SK-N-SH treated with all-trans-retinoic acid at 6 μM for 48 hours (cell line): ENCODE results near the gene PTPRH.

ENCODE experiments used
- ATAC-seq: fragments of 200-7000 bp; cut with Tn5 transposase; 3 replicates; pipeline ENCODE4 v1.9.1; 2020; ENCODE audit warnings: mild to moderate bottlenecking, moderate library complexity
- ARNTL ChIP-seq: fragments of 450-650 bp; formaldehyde crosslinking; IDR thresholded peaks from 2 replicates; pipeline ENCODE4 v1.5.0; 2020; ENCODE audit warnings: low read depth, mild to moderate bottlenecking, moderate library complexity, borderline replicate concordance
- BACH2 ChIP-seq: fragments of 250-450 bp; sonication (Bioruptor Pico); IDR thresholded peaks from 2 replicates; pipeline ENCODE4 v1.9.0; 2021; ENCODE audit warnings: mild to moderate bottlenecking, borderline replicate concordance
- CSDC2 ChIP-seq: fragments of 250-450 bp; sonication (Bioruptor Pico); IDR thresholded peaks from 2 replicates; pipeline ENCODE4 v1.5.0; 2020; ENCODE audit warnings: mild to moderate bottlenecking, moderate library complexity
- ESRRG ChIP-seq: fragments of 250-450 bp; sonication (Bioruptor Pico); IDR thresholded peaks from 2 replicates; pipeline ENCODE4 v1.6.1; 2021; ENCODE audit warnings: mild to moderate bottlenecking
- GLIS3 ChIP-seq: fragments of 250-450 bp; sonication (Bioruptor Pico); IDR thresholded peaks from 2 replicates; pipeline ENCODE4 v1.5.0; 2020; ENCODE audit warnings: mild to moderate bottlenecking, moderate library complexity
- ISL1 ChIP-seq: fragments of 250-450 bp; sonication (Bioruptor Pico); IDR thresholded peaks from 2 replicates; pipeline ENCODE4 v2.1.2; 2022; ENCODE audit warnings: mild to moderate bottlenecking, moderate library complexity
- OSR1 ChIP-seq: fragments of 250-450 bp; sonication (Bioruptor Pico); IDR thresholded peaks from 2 replicates; pipeline ENCODE4 v1.8.0; 2022; ENCODE audit warnings: moderate library complexity, mild to moderate bottlenecking, inconsistent platforms
- PPARA ChIP-seq: fragments of 250-450 bp; sonication (Bioruptor Pico); IDR thresholded peaks from 2 replicates; pipeline ENCODE4 v1.5.0; 2020; ENCODE audit warnings: mild to moderate bottlenecking, borderline replicate concordance
- RARB ChIP-seq: fragments of 250-450 bp; sonication (Bioruptor Pico); IDR thresholded peaks from 2 replicates; pipeline ENCODE4 v1.8.0; 2021; ENCODE audit warnings: mild to moderate bottlenecking, moderate library complexity
- SNAI2 ChIP-seq: fragments of 250-450 bp; sonication (Bioruptor Pico); IDR thresholded peaks from 2 replicates; pipeline ENCODE4 v1.5.0; 2020; ENCODE audit warnings: mild to moderate bottlenecking, moderate library complexity
- TCF4 ChIP-seq: fragments of 250-450 bp; sonication (Bioruptor Pico); IDR thresholded peaks from 2 replicates; pipeline ENCODE4 v1.8.0; 2021; ENCODE audit warnings: mild to moderate bottlenecking, moderate library complexity, borderline replicate concordance
- TOX ChIP-seq: fragments of 250-450 bp; sonication (Bioruptor Pico); IDR thresholded peaks from 2 replicates; pipeline ENCODE4 v1.8.0; 2021; ENCODE audit warnings: mild to moderate bottlenecking, moderate library complexity, borderline replicate concordance
- ZC3H10 ChIP-seq: fragments of 250-450 bp; sonication (Bioruptor Pico); IDR thresholded peaks from 2 replicates; pipeline ENCODE4 v1.5.1; 2021; ENCODE audit warnings: mild to moderate bottlenecking, moderate library complexity
- ZFP3 ChIP-seq: fragments of 250-450 bp; sonication (Bioruptor Pico); IDR thresholded peaks from 2 replicates; pipeline ENCODE4 v1.5.0; 2020; ENCODE audit warnings: mild to moderate bottlenecking, moderate library complexity
- ZFP30 ChIP-seq: fragments of 450-650 bp; formaldehyde crosslinking; IDR thresholded peaks from 2 replicates; pipeline ENCODE4 v1.5.0; 2022; ENCODE audit warnings: mild to moderate bottlenecking, moderate library complexity
- ZNF565 ChIP-seq: fragments of 450-650 bp; formaldehyde crosslinking; conservative IDR thresholded peaks from 2 replicates; pipeline ENCODE4 v1.5.0; 2020; ENCODE audit warnings: low read depth, mild to moderate bottlenecking, moderate library complexity
- ZNF70 ChIP-seq: fragments of 450-650 bp; formaldehyde crosslinking; IDR thresholded peaks from 2 replicates; pipeline ENCODE4 v1.5.0; 2020; ENCODE audit warnings: mild to moderate bottlenecking, moderate library complexity
- ZNF8 ChIP-seq: fragments of 450-650 bp; formaldehyde crosslinking; IDR thresholded peaks from 2 replicates; pipeline ENCODE4 v1.5.0; 2020; ENCODE audit warnings: mild to moderate bottlenecking, moderate library complexity
- TF ChIP-seq, protein P1 (sequence below): fragments of 250-450 bp; sonication (Bioruptor Pico); IDR thresholded peaks from 2 replicates; pipeline ENCODE4 v1.8.0; 2021; ENCODE audit warnings: low read depth, mild to moderate bottlenecking, moderate library complexity, borderline replicate concordance
- TF ChIP-seq, protein P2 (sequence below): fragments of 250-450 bp; sonication (Bioruptor Pico); IDR thresholded peaks from 2 replicates; pipeline ENCODE4 v1.5.0; 2020; ENCODE audit warnings: mild to moderate bottlenecking, moderate library complexity
- TF ChIP-seq, protein P3 (sequence below): fragments of 250-450 bp; sonication (Bioruptor Pico); IDR thresholded peaks from 2 replicates; pipeline ENCODE4 v1.5.1; 2021; ENCODE audit warnings: mild to moderate bottlenecking, moderate library complexity
- TF ChIP-seq, protein P4 (sequence below): fragments of 250-450 bp; sonication (Bioruptor Pico); IDR thresholded peaks from 2 replicates; pipeline ENCODE4 v1.5.1; 2020; ENCODE audit warnings: low read depth, mild to moderate bottlenecking, moderate library complexity

The PTPRH gene

DNA sequence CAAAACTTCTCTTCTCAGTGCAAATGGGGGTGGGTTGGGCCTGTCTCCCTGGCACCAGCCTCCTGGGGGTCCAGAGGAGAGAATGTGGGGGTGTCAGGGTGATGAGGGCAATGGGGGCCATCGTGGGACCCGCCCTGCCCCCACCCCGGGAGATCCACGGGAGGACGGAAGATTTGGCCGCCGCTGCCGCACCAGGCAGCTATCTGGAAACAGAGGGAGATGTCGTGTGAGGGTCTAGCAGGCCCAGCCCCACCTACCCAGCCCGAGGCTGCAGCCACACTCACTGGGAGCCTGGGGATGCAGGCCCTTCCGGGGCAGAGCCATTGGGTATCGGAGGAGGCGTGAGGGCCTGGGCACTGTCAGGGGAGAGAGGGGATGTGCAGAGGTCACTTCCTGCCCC lies 21.0 kb upstream of the PTPRH start:
- ATAC-seq: no peak
- TF ChIP-seq ZNF8 (CRISPR knock-in tag): no peak
- TF ChIP-seq GLIS3 (CRISPR knock-in tag): no peak
- TF ChIP-seq CSDC2 (CRISPR knock-in tag): no peak
- no peak for TF ChIP-seq ESRRG (CRISPR knock-in tag)
- TF ChIP-seq RARB (CRISPR knock-in tag): no peak
- TF ChIP-seq, protein P1, sequence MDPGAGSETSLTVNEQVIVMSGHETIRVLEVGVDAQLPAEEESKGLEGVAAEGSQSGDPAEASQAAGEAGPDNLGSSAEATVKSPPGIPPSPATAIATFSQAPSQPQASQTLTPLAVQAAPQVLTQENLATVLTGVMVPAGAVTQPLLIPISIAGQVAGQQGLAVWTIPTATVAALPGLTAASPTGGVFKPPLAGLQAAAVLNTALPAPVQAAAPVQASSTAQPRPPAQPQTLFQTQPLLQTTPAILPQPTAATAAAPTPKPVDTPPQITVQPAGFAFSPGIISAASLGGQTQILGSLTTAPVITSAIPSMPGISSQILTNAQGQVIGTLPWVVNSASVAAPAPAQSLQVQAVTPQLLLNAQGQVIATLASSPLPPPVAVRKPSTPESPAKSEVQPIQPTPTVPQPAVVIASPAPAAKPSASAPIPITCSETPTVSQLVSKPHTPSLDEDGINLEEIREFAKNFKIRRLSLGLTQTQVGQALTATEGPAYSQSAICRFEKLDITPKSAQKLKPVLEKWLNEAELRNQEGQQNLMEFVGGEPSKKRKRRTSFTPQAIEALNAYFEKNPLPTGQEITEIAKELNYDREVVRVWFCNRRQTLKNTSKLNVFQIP: no peak
- no peak for TF ChIP-seq ZNF70 (CRISPR knock-in tag)
- TF ChIP-seq ARNTL (CRISPR knock-in tag): no peak
- TF ChIP-seq, protein P2, sequence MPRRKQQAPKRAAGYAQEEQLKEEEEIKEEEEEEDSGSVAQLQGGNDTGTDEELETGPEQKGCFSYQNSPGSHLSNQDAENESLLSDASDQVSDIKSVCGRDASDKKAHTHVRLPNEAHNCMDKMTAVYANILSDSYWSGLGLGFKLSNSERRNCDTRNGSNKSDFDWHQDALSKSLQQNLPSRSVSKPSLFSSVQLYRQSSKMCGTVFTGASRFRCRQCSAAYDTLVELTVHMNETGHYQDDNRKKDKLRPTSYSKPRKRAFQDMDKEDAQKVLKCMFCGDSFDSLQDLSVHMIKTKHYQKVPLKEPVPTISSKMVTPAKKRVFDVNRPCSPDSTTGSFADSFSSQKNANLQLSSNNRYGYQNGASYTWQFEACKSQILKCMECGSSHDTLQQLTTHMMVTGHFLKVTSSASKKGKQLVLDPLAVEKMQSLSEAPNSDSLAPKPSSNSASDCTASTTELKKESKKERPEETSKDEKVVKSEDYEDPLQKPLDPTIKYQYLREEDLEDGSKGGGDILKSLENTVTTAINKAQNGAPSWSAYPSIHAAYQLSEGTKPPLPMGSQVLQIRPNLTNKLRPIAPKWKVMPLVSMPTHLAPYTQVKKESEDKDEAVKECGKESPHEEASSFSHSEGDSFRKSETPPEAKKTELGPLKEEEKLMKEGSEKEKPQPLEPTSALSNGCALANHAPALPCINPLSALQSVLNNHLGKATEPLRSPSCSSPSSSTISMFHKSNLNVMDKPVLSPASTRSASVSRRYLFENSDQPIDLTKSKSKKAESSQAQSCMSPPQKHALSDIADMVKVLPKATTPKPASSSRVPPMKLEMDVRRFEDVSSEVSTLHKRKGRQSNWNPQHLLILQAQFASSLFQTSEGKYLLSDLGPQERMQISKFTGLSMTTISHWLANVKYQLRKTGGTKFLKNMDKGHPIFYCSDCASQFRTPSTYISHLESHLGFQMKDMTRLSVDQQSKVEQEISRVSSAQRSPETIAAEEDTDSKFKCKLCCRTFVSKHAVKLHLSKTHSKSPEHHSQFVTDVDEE (CRISPR knock-in tag): no peak
- TF ChIP-seq PPARA (CRISPR knock-in tag): no peak
- TF ChIP-seq ZNF565: no peak
- no peak for TF ChIP-seq OSR1 (CRISPR knock-in tag)
- no peak for TF ChIP-seq ZFP3 (CRISPR knock-in tag)
- no peak for TF ChIP-seq ZC3H10 (CRISPR knock-in tag)
- TF ChIP-seq TOX (CRISPR knock-in tag): no peak
- TF ChIP-seq, protein P3, sequence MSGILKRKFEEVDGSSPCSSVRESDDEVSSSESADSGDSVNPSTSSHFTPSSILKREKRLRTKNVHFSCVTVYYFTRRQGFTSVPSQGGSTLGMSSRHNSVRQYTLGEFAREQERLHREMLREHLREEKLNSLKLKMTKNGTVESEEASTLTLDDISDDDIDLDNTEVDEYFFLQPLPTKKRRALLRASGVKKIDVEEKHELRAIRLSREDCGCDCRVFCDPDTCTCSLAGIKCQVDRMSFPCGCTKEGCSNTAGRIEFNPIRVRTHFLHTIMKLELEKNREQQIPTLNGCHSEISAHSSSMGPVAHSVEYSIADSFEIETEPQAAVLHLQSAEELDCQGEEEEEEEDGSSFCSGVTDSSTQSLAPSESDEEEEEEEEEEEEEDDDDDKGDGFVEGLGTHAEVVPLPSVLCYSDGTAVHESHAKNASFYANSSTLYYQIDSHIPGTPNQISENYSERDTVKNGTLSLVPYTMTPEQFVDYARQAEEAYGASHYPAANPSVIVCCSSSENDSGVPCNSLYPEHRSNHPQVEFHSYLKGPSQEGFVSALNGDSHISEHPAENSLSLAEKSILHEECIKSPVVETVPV (CRISPR knock-in tag): no peak
- TF ChIP-seq, protein P4, sequence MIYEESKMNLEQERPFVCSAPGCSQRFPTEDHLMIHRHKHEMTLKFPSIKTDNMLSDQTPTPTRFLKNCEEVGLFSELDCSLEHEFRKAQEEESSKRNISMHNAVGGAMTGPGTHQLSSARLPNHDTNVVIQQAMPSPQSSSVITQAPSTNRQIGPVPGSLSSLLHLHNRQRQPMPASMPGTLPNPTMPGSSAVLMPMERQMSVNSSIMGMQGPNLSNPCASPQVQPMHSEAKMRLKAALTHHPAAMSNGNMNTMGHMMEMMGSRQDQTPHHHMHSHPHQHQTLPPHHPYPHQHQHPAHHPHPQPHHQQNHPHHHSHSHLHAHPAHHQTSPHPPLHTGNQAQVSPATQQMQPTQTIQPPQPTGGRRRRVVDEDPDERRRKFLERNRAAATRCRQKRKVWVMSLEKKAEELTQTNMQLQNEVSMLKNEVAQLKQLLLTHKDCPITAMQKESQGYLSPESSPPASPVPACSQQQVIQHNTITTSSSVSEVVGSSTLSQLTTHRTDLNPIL (CRISPR knock-in tag): no peak

DNA sequence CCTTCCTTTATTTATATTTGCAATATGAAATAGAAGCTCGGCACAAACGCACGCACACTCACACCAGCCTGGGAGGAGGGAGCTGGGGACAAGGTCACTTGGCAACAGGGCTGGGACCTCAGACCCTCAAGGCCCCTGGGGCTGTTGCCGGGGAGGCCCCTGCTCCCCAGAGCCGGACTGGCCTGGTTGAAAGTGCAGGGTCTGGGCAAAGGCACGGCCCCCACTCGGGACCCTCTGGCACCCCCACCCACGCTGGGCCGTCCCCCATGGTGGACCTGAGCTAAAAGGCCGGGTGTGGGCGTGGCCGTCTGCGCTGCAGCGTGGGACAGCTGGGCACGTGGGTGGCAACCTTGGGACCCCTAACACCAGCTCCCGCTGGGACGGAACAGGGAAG lies 20.5 kb upstream of the PTPRH start:
- TF ChIP-seq CSDC2 (CRISPR knock-in tag) (no peak), ZNF8 (CRISPR knock-in tag) (no peak), BACH2 (CRISPR knock-in tag) (no peak)
- TF ChIP-seq, protein P4 (CRISPR knock-in tag): no peak
- no peak for ATAC-seq

DNA sequence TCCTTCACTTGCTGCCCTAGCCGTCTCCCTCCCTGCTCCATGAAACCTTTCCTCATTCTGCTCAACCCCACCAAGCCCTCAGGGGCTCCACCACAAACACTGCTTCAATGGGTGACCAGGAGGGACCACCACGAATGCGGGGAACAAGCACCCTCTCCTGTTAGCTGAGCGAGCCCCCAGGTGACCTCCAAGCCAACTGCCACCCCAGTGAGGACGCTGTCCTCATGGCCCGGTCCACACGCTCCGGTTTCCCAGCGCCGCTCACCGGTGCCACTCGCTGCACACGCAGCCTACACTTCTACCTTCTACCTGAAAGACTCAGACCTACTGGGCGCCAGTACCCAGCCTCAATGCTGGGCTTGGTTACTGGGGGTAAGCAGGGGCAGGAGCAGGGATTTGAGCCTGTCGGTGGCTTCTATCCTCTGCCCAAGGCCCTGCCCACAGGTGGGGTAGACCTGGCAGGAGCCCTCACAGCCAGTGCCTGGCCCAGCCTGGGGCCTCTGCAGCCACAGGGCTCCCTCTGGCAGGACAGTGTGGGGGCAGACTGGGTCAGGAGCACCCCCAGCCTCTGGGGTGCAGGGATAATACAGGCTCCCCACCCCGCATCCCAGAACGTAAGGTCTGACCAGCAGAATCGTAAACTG lies 20.0 kb upstream of the PTPRH start:
- ATAC-seq: no peak
- TF ChIP-seq ZFP3 (CRISPR knock-in tag) (no peak), BACH2 (CRISPR knock-in tag) (no peak), TCF4 (CRISPR knock-in tag) (no peak), ZNF8 (CRISPR knock-in tag) (no peak), GLIS3 (CRISPR knock-in tag) (no peak), CSDC2 (CRISPR knock-in tag) (no peak), ESRRG (CRISPR knock-in tag) (no peak), OSR1 (CRISPR knock-in tag) (no peak), ZC3H10 (CRISPR knock-in tag) (no peak), PPARA (CRISPR knock-in tag) (no peak), ZNF70 (CRISPR knock-in tag) (no peak), ISL1 (no peak), ZFP30 (no peak), SNAI2 (CRISPR knock-in tag) (no peak)
- TF ChIP-seq, protein P1: no peak
